Heart left ventricle (tissue), 13 donors: ENCODE results near the gene GPR137C.

ENCODE experiments used
- CTCF ChIP-seq, 12 donors: fragments of 200-600 bp; sonication (generic) in 4 of 12; IDR thresholded peaks; one replicate each; pipeline versions ENCODE4 v1.5.0 to v1.8.0; 2018 to 2022; ENCODE audit warnings: antibody characterized with exemption in 12 of 12, mild to moderate bottlenecking in 5 of 12
- POLR2A ChIP-seq, 2 donors: fragments of 450-650 bp; IDR thresholded peaks; one replicate each; pipeline ENCODE4 v1.6.1; 2017; ENCODE audit warnings: antibody characterized with exemption in 2 of 2, mild to moderate bottlenecking in 2 of 2, moderate library complexity in 2 of 2
- donor health status: ischemic (EF 13 %, LVEDD 7.1; RV severe dilation, severe dysfunction).
- donor health status: DM: no; HTN: yes; CAD: no.
- donor health status: DM: no; HTN: no; CAD: no.
- donor health status: ischemic (EF 25% LVEDD 6.9; RV normal size, moderate dysfunction).
- donor health status: ischemic (EF 25% LVEDD 5.7; RV mildly dilated, moderate dysfunction).
- donor health status: ischemic (EF 35%, LVEDD 5.7; RV mildly dilated, moderate dysfunction).
- donor health status: nonischemic (EF 11% LVEDD 7.7; RV severe dilation, severe dysfunction).
- donor health status: DM: yes; HTN: yes; CAD: no.
- donor health status: PGD.
- donor health status: ischemic (EF 29% LVEDD 5.4; RV normal size, mild dysfunction).
- donor health status: nonischemic (EF 23%, LVEDD 6.1; RV moderate dilation, normal function).

- TF ChIP-seq CTCF (IDR thresholded peaks at IDR 0.05) (no peak), POLR2A (IDR thresholded peaks at IDR 0.05) (no peak)
These were observed 5.1 kb upstream of the GPR137C start for GRCh38 chr14:52547526-52547925.
